ENCODE data around the gene ADGRG7.
A peak's percentile ranks its signal among the peaks of the same experiment; 100 is the strongest.

The ADGRG7 gene

DNA sequence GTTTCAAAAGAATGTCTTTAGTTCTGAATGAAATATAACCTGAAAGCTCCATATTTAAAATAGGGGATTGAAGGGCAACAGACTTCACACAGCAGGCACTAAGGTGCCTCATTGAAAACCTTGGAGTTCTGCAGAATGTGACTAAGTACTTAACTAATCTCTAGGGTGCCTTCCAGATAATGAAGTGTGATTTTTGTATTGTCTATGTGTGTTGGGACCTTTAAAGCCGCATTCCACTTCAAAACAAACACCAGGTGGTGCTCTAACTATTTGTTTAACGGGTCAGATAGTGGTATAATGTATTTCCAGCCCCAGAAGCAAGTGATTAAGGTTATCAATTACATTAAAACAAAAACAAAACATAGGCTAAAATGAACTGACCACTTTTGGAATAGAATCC is 127.9 kb downstream of the ADGRG7 start:
- DNase-seq (ENCODE audit: low spot score), result peak; percentile 17
- no peak overlapping the region for H2BK12ac ChIP-seq (ENCODE audit: low read length)
- no peak overlapping the region for H3K4me2 ChIP-seq (ENCODE audit: insufficient read depth, low read length, poor library complexity, severe bottlenecking)
- no peaks in the 10 kb centered on the region for H3K79me1 ChIP-seq (ENCODE audit: low read depth, low read length)
- no peak overlapping the region for H3K14ac ChIP-seq (ENCODE audit: low read length)
- no peak overlapping the region for H2BK15ac ChIP-seq (ENCODE audit: low read length)
- no peak overlapping the region for H2AFZ ChIP-seq (ENCODE audit: low read length)
- no peak overlapping the region for H2BK5ac ChIP-seq (ENCODE audit: low read length)
- no CpG with 5 or more reads among the region's 2 CpGs for WGBS, 2 donors (ENCODE audit: extremely low coverage in 2 of 2, insufficient read length in 2 of 2, insufficient replicate concordance in 1 of 2)
- H3K27ac ChIP-seq (replicated peaks; ENCODE audit: low read length), result no peak overlapping the region
- no peak overlapping the region for H3K4me3 ChIP-seq (ENCODE audit: low read length in 2 of 2)
- no peak overlapping the region for H3K23ac ChIP-seq (ENCODE audit: low read depth, low read length, poor library complexity)
- no peaks in the 10 kb centered on the region for H3K27me3 ChIP-seq (ENCODE audit: control insufficient read depth in 3 of 3, insufficient read depth in 3 of 3, low read depth in 1 of 3, low read length in 3 of 3)
- no peaks in the 10 kb centered on the region for H3K9me3 ChIP-seq (replicated peaks in 1 of 2; ENCODE audit: control insufficient read depth in 2 of 2, insufficient read depth in 1 of 2, low read depth in 1 of 2, low read length in 2 of 2)
- peaks cover 12 to 100% of the 10 kb centered on the region in 2 donors for H3K36me3 ChIP-seq (replicated peaks in 1 of 2; ENCODE audit: control insufficient read depth in 2 of 2, insufficient read depth in 2 of 2, low read length in 2 of 2)
- H3K18ac ChIP-seq (ENCODE audit: low read length), result no peak overlapping the region
- H3K9ac ChIP-seq (ENCODE audit: low read depth, low read length, poor library complexity), result no peak overlapping the region
- H2BK120ac ChIP-seq (ENCODE audit: low read depth, low read length), result no peak overlapping the region
- H2AK5ac ChIP-seq (ENCODE audit: low read depth, low read length), result no peak overlapping the region
- H4K91ac ChIP-seq (ENCODE audit: low read depth, low read length, poor library complexity), result no peak overlapping the region
- H3K4me1 ChIP-seq (ENCODE audit: control insufficient read depth in 2 of 2, insufficient read depth in 1 of 2, low read depth in 1 of 2, low read length in 2 of 2), result no peaks in the 10 kb centered on the region
- no peak overlapping the region for H3K4ac ChIP-seq (ENCODE audit: low read length)
- H4K8ac ChIP-seq (ENCODE audit: low read depth, low read length), result no peak overlapping the region

- no CpG with 5 or more reads among the region's 1 CpG for WGBS, 2 donors (ENCODE audit: extremely low coverage in 2 of 2, insufficient read length in 2 of 2, insufficient replicate concordance in 1 of 2)
- Histone ChIP-seq H3K27ac (replicated peaks; ENCODE audit: low read length) (no peak overlapping the region), H3K4ac (ENCODE audit: low read length) (no peak overlapping the region), H2BK15ac (ENCODE audit: low read length) (no peak overlapping the region), H4K8ac (ENCODE audit: low read depth, low read length) (no peak overlapping the region), H2BK12ac (ENCODE audit: low read length) (no peak overlapping the region), H3K9ac (ENCODE audit: low read depth, low read length, poor library complexity) (no peak overlapping the region), H3K23ac (ENCODE audit: low read depth, low read length, poor library complexity) (no peak overlapping the region), H2AK5ac (ENCODE audit: low read depth, low read length) (no peak overlapping the region), H2AFZ (ENCODE audit: low read length) (no peak overlapping the region), H3K79me1 (ENCODE audit: low read depth, low read length) (no peaks in the 10 kb centered on the region), H3K9me3 (replicated peaks in 1 of 2; ENCODE audit: control insufficient read depth in 2 of 2, insufficient read depth in 1 of 2, low read depth in 1 of 2, low read length in 2 of 2) (no peaks in the 10 kb centered on the region), H4K91ac (ENCODE audit: low read depth, low read length, poor library complexity) (no peak overlapping the region), H3K18ac (ENCODE audit: low read length) (no peak overlapping the region), H3K4me1 (ENCODE audit: control insufficient read depth in 2 of 2, insufficient read depth in 1 of 2, low read depth in 1 of 2, low read length in 2 of 2) (no peaks in the 10 kb centered on the region), H2BK120ac (ENCODE audit: low read depth, low read length) (no peak overlapping the region), H3K4me3 (ENCODE audit: low read length in 2 of 2) (no peak overlapping the region), H2BK5ac (ENCODE audit: low read length) (no peak overlapping the region), H3K27me3 (ENCODE audit: control insufficient read depth in 3 of 3, insufficient read depth in 3 of 3, low read depth in 1 of 3, low read length in 3 of 3) (no peaks in the 10 kb centered on the region), H3K4me2 (ENCODE audit: insufficient read depth, low read length, poor library complexity, severe bottlenecking) (no peak overlapping the region), H3K14ac (ENCODE audit: low read length) (no peak overlapping the region), H3K36me3 (replicated peaks in 1 of 2; ENCODE audit: control insufficient read depth in 2 of 2, insufficient read depth in 2 of 2, low read length in 2 of 2) (peaks cover 11 to 100% of the 10 kb centered on the region in 2 donors)
- DNase-seq (ENCODE audit: low spot score), result no peak
These were observed 130.8 kb downstream of the ADGRG7 start for GRCh38 chr3:100740207-100740606.

- H3K27ac ChIP-seq (replicated peaks; ENCODE audit: low read length), result no peak overlapping the region
- no peak overlapping the region for H3K23ac ChIP-seq (ENCODE audit: low read depth, low read length, poor library complexity)
- no peak overlapping the region for H3K4me3 ChIP-seq (ENCODE audit: low read length in 2 of 2)
- H3K9me3 ChIP-seq (replicated peaks in 1 of 2; ENCODE audit: control insufficient read depth in 2 of 2, insufficient read depth in 1 of 2, low read depth in 1 of 2, low read length in 2 of 2), result no peaks in the 10 kb centered on the region
- no peak overlapping the region for H2AK5ac ChIP-seq (ENCODE audit: low read depth, low read length)
- H3K14ac ChIP-seq (ENCODE audit: low read length), result no peak overlapping the region
- no peak overlapping the region for H2BK5ac ChIP-seq (ENCODE audit: low read length)
- no peak overlapping the region for H2BK12ac ChIP-seq (ENCODE audit: low read length)
- H4K91ac ChIP-seq (ENCODE audit: low read depth, low read length, poor library complexity), result no peak overlapping the region
- no peak overlapping the region for H2BK120ac ChIP-seq (ENCODE audit: low read depth, low read length)
- no peak overlapping the region for H3K4me2 ChIP-seq (ENCODE audit: insufficient read depth, low read length, poor library complexity, severe bottlenecking)
- WGBS, 2 donors (ENCODE audit: extremely low coverage in 2 of 2, insufficient read length in 2 of 2, insufficient replicate concordance in 1 of 2), result no CpG with 5 or more reads among the region's 3 CpGs
- H2BK15ac ChIP-seq (ENCODE audit: low read length), result no peak overlapping the region
- H3K4ac ChIP-seq (ENCODE audit: low read length), result no peak overlapping the region
- H2AFZ ChIP-seq (ENCODE audit: low read length), result no peak overlapping the region
- no peak for DNase-seq (ENCODE audit: low spot score)
- H3K36me3 ChIP-seq (replicated peaks in 1 of 2; ENCODE audit: control insufficient read depth in 2 of 2, insufficient read depth in 2 of 2, low read length in 2 of 2), result peaks cover 15 to 100% of the 10 kb centered on the region in 2 donors
- no peak overlapping the region for H4K8ac ChIP-seq (ENCODE audit: low read depth, low read length)
- H3K9ac ChIP-seq (ENCODE audit: low read depth, low read length, poor library complexity), result no peak overlapping the region
- no peaks in the 10 kb centered on the region for H3K4me1 ChIP-seq (ENCODE audit: control insufficient read depth in 2 of 2, insufficient read depth in 1 of 2, low read depth in 1 of 2, low read length in 2 of 2)
- H3K18ac ChIP-seq (ENCODE audit: low read length), result no peak overlapping the region
- H3K79me1 ChIP-seq (ENCODE audit: low read depth, low read length), result no peaks in the 10 kb centered on the region
- no peaks in the 10 kb centered on the region for H3K27me3 ChIP-seq (ENCODE audit: control insufficient read depth in 3 of 3, insufficient read depth in 3 of 3, low read depth in 1 of 3, low read length in 3 of 3)
These were observed 134.1 kb downstream of the ADGRG7 start for GRCh38 chr3:100743535-100743934.

DNA sequence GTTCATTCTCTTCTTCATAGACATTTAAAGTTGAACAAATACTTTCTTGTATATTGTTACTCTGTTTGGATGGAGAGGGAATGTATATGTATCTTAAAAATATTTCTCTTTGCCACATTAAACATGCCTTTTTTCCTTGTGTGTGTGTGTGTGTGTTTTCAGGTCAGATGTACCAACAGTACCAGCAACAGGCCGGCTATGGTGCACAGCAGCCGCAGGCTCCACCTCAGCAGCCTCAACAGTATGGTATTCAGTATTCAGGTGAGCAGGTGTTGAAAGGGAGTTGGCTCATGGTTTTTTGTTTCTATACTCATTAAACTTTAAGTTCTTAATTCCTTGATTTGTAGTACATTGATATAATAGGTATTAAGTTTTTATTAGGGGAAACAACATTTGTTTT is 135.3 kb downstream of the ADGRG7 start:
- Histone ChIP-seq H2AFZ (ENCODE audit: low read length) (no peak overlapping the region), H3K9ac (ENCODE audit: low read depth, low read length, poor library complexity) (no peak overlapping the region), H3K27me3 (ENCODE audit: control insufficient read depth in 3 of 3, insufficient read depth in 3 of 3, low read depth in 1 of 3, low read length in 3 of 3) (no peaks in the 10 kb centered on the region), H3K18ac (ENCODE audit: low read length) (no peak overlapping the region), H3K23ac (ENCODE audit: low read depth, low read length, poor library complexity) (no peak overlapping the region), H3K27ac (replicated peaks; ENCODE audit: low read length) (no peak overlapping the region), H4K91ac (ENCODE audit: low read depth, low read length, poor library complexity) (no peak overlapping the region), H3K4ac (ENCODE audit: low read length) (no peak overlapping the region), H2BK120ac (ENCODE audit: low read depth, low read length) (no peak overlapping the region), H4K8ac (ENCODE audit: low read depth, low read length) (no peak overlapping the region), H2BK15ac (ENCODE audit: low read length) (no peak overlapping the region), H3K79me1 (ENCODE audit: low read depth, low read length) (no peaks in the 10 kb centered on the region), H2BK5ac (ENCODE audit: low read length) (no peak overlapping the region), H3K4me3 (ENCODE audit: low read length in 2 of 2) (no peak overlapping the region), H2AK5ac (ENCODE audit: low read depth, low read length) (no peak overlapping the region), H2BK12ac (ENCODE audit: low read length) (no peak overlapping the region), H3K14ac (ENCODE audit: low read length) (no peak overlapping the region), H3K4me2 (ENCODE audit: insufficient read depth, low read length, poor library complexity, severe bottlenecking) (no peak overlapping the region), H3K4me1 (ENCODE audit: control insufficient read depth in 2 of 2, insufficient read depth in 1 of 2, low read depth in 1 of 2, low read length in 2 of 2) (no peaks in the 10 kb centered on the region), H3K9me3 (replicated peaks in 1 of 2; ENCODE audit: control insufficient read depth in 2 of 2, insufficient read depth in 1 of 2, low read depth in 1 of 2, low read length in 2 of 2) (no peaks in the 10 kb centered on the region), H3K36me3 (replicated peaks in 1 of 2; ENCODE audit: control insufficient read depth in 2 of 2, insufficient read depth in 2 of 2, low read length in 2 of 2) (peaks cover 15 to 100% of the 10 kb centered on the region in 2 donors)
- WGBS, 2 donors (ENCODE audit: extremely low coverage in 2 of 2, insufficient read length in 2 of 2, insufficient replicate concordance in 1 of 2), result no CpG with 5 or more reads among the region's 2 CpGs
- no peak for DNase-seq (ENCODE audit: low spot score)
